CD14-positive monocyte (primary cell): ENCODE results near the gene ABCC2. TPM values are rescaled to one million over a fixed set of nuclear protein-coding genes. Genes with fewer than 3 reads are reported as not detected.

Source experiments
- DNase-seq, 3 donors: peaks; one replicate each; pipeline ENCODE4 v3.0.0-alpha.2; 2011 to 2022
- H2AFZ ChIP-seq: 2 replicates; pipeline ENCODE4 v1.6.0; 2012; ENCODE audit warnings: mild to moderate bottlenecking, low read depth, low read length, inconsistent platforms; ENCODE audit not compliant: insufficient read depth, poor library complexity, severe bottlenecking
- H3K27ac ChIP-seq, 2 donors: 1 replicate in 1 of 2; 2 replicates in 1 of 2; pipeline ENCODE4 v1.5.1; 2012 to 2013; ENCODE audit warnings: low read length in 2 of 2, control low read depth in 1 of 2, inconsistent platforms in 1 of 2, low read depth in 1 of 2, mild to moderate bottlenecking in 1 of 2
- H3K27me3 ChIP-seq, 2 donors: one replicate each; pipeline versions ENCODE4 v1.6.0 to v1.6.1; 2011 to 2013; ENCODE audit warnings: low read length in 2 of 2; ENCODE audit not compliant: control insufficient read depth in 2 of 2, insufficient read depth in 2 of 2
- H3K36me3 ChIP-seq, 2 donors: replicated peaks in 1 of 2; 1 replicate in 1 of 2; 2 replicates in 1 of 2; pipeline versions ENCODE4 v1.5.1 to v1.6.1; 2012 to 2013; ENCODE audit warnings: low read length in 2 of 2, control low read depth in 1 of 2, inconsistent platforms in 1 of 2, mild to moderate bottlenecking in 1 of 2; ENCODE audit not compliant: insufficient read depth in 2 of 2, control insufficient read depth in 1 of 2
- H3K4me1 ChIP-seq, 2 donors: 1 replicate in 1 of 2; 2 replicates in 1 of 2; pipeline versions ENCODE4 v1.5.1 to v1.6.1; 2012 to 2013; ENCODE audit warnings: low read length in 2 of 2, control low read depth in 1 of 2, inconsistent platforms in 1 of 2, mild to moderate bottlenecking in 1 of 2, moderate library complexity in 1 of 2; ENCODE audit not compliant: insufficient read depth in 2 of 2, control insufficient read depth in 1 of 2
- H3K4me2 ChIP-seq: replicated peaks from 2 replicates; pipeline ENCODE3; 2012; ENCODE audit warnings: low read length, moderate library complexity, mild to moderate bottlenecking; ENCODE audit not compliant: poor library complexity, severe bottlenecking; ENCODE audit errors: extremely low read depth
- H3K4me3 ChIP-seq, 3 experiments: fragments of 200-600 bp in 1 of 3; sonication (generic) in 1 of 3; replicated peaks in 1 of 3; 1 replicate in 2 of 3; 2 replicates in 1 of 3; pipeline ENCODE4 v1.5.1; 2011 to 2013; ENCODE audit warnings: low read length in 3 of 3, mild to moderate bottlenecking in 3 of 3, control low read depth in 2 of 3, low read depth in 2 of 3, inconsistent platforms in 1 of 3, moderate library complexity in 1 of 3
- H3K79me2 ChIP-seq: 2 replicates; pipeline ENCODE4 v1.6.0; 2012; ENCODE audit warnings: mild to moderate bottlenecking, control low read depth, inconsistent platforms, low read length, moderate library complexity; ENCODE audit not compliant: insufficient read depth
- H3K9ac ChIP-seq: 2 replicates; pipeline ENCODE4 v1.6.0; 2017; ENCODE audit warnings: low read length, mild to moderate bottlenecking; ENCODE audit not compliant: insufficient read depth, poor library complexity, severe bottlenecking
- H3K9me3 ChIP-seq, 2 donors: replicated peaks in 1 of 2; 1 replicate in 1 of 2; 2 replicates in 1 of 2; pipeline versions ENCODE4 v1.5.1 to v1.6.1; 2012 to 2013; ENCODE audit warnings: low read length in 2 of 2, control low read depth in 1 of 2; ENCODE audit not compliant: control insufficient read depth in 1 of 2, insufficient read depth in 1 of 2
- H4K20me1 ChIP-seq: 2 replicates; pipeline ENCODE4 v1.6.0; 2012; ENCODE audit warnings: mild to moderate bottlenecking, low read length, control low read depth, moderate library complexity; ENCODE audit not compliant: insufficient read depth
- H3K27ac Mint-ChIP-seq, 7 donors: one replicate each; pipeline ENCODE4 v1.8.0; 2020; ENCODE audit warnings: mild to moderate bottlenecking in 7 of 7, mixed read lengths in 7 of 7, moderate library complexity in 6 of 7, inconsistent platforms in 2 of 7
- H3K27me3 Mint-ChIP-seq, 3 donors: one replicate each; pipeline ENCODE4 v1.8.0; 2021 to 2022; ENCODE audit warnings: low read depth in 3 of 3, mild to moderate bottlenecking in 3 of 3, mixed read lengths in 3 of 3, moderate library complexity in 3 of 3, inconsistent platforms in 1 of 3
- H3K36me3 Mint-ChIP-seq, 2 donors: one replicate each; pipeline ENCODE4 v1.8.0; 2020; ENCODE audit warnings: mixed read lengths in 2 of 2, inconsistent platforms in 1 of 2, mild to moderate bottlenecking in 1 of 2
- H3K4me1 Mint-ChIP-seq: one replicate; pipeline ENCODE4 v1.8.0; 2020; ENCODE audit warnings: mild to moderate bottlenecking, mixed read lengths
- H3K4me3 Mint-ChIP-seq, 2 donors: one replicate each; pipeline ENCODE4 v1.8.0; 2020; ENCODE audit warnings: mild to moderate bottlenecking in 2 of 2, mixed read lengths in 2 of 2, moderate library complexity in 1 of 2
- H3K9me3 Mint-ChIP-seq, 7 donors: one replicate each; pipeline ENCODE4 v1.8.0; 2020 to 2022; ENCODE audit warnings: mixed read lengths in 7 of 7, mild to moderate bottlenecking in 6 of 7, moderate library complexity in 6 of 7, inconsistent platforms in 2 of 7
- WGBS: methylation state at CpG from one replicate; pipeline ENCODE4 v1.1.5; 2013; ENCODE audit warnings: missing lambda C conversion rate; ENCODE audit not compliant: insufficient coverage; 5-methylcytosine and 5-hydroxymethylcytosine counted together
- intact Hi-C, 2 donors: fragments of 100-400 bp; cut with micrococcal nuclease; formaldehyde crosslinking; loops; one replicate each; pipeline versions ENCODE4 v1.15.0 to v1.15.1; 2023
- polyA plus RNA-seq, 3 donors: library from polyadenylated mRNA; depleted of rRNA in 1 of 3; unstranded in 2 of 3; stranded (reverse) in 1 of 3; fragments of 300-500 nt in 2 of 3; fragments of >200 nt in 1 of 3; fragmentation: Illumina TruSeq in 2 of 3; gene quantifications; 1 replicate in 2 of 3; 2 replicates in 1 of 3; pipeline ENCODE4 v1.2.3, GENCODE V29; 2012 to 2021
- TF ChIP-seq, protein P1 (sequence below): fragments of 200-600 bp; IDR thresholded peaks from one replicate; pipeline ENCODE4 v1.8.0; 2022; ENCODE audit warnings: antibody characterized with exemption, mild to moderate bottlenecking

The ABCC2 gene
- polyA plus RNA-seq, 3 donors, result 0.09 to 2.7 (median 0.35) TPM

DNA sequence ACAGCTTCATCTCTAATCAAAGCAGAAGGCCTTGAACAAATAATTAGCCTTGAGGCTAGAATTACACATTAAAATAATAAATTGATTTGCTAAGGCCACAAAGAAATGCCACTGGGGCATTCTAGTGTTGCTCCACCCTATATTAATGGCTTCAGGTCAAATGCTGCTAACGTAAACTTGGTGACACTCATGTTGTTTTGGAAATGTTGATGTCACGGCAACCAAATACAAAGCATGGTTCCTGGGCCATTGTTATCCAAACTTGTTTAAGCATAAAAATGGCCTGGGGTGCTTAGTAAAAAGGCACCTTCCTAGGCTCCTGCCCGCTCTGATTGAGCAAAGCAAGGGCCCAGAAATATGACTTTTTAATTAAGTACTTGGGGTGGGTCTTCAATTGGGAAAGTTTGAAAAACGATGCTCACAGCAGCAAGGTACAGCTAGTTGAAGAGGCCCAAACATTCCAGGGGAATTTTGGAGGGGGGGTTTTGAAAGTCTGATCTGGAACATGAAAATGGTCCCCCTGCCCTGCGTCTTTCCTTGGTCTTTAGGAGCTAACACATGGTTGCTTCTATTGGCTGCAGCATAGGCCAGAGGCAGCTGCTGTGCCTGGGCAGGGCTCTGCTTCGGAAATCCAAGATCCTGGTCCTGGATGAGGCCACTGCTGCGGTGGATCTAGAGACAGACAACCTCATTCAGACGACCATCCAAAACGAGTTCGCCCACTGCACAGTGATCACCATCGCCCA is 67.8 kb downstream of the ABCC2 start:
- H3K27ac ChIP-seq, result no peak overlapping the region
- H3K9ac ChIP-seq, result no peak overlapping the region
- H2AFZ ChIP-seq, result no peak overlapping the region
- H3K27ac Mint-ChIP-seq, result peak overlapping the region in 3 of 7 donors; percentile 15 to 77 (median 19)
- TF ChIP-seq, protein P1, sequence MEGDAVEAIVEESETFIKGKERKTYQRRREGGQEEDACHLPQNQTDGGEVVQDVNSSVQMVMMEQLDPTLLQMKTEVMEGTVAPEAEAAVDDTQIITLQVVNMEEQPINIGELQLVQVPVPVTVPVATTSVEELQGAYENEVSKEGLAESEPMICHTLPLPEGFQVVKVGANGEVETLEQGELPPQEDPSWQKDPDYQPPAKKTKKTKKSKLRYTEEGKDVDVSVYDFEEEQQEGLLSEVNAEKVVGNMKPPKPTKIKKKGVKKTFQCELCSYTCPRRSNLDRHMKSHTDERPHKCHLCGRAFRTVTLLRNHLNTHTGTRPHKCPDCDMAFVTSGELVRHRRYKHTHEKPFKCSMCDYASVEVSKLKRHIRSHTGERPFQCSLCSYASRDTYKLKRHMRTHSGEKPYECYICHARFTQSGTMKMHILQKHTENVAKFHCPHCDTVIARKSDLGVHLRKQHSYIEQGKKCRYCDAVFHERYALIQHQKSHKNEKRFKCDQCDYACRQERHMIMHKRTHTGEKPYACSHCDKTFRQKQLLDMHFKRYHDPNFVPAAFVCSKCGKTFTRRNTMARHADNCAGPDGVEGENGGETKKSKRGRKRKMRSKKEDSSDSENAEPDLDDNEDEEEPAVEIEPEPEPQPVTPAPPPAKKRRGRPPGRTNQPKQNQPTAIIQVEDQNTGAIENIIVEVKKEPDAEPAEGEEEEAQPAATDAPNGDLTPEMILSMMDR, result no peak
- no peaks in the 10 kb centered on the region for H3K9me3 ChIP-seq
- H3K4me3 ChIP-seq, result no peak overlapping the region
- 95% methylated on average over 6 of the region's 11 CpGs for WGBS
- no peaks in the 10 kb centered on the region for H3K36me3 ChIP-seq
- H3K27me3 Mint-ChIP-seq, result peaks cover 3 to 6% (median 4%) of the 10 kb centered on the region in 3 donors
- H3K36me3 Mint-ChIP-seq, result no peaks in the 10 kb centered on the region
- H3K9me3 Mint-ChIP-seq, result peaks cover 0 to 2% (median 0%) of the 10 kb centered on the region in 7 donors
- peaks cover 7 to 10% of the 10 kb centered on the region in 2 donors for H3K4me1 ChIP-seq
- H3K4me1 Mint-ChIP-seq, result peaks cover 15% of the 10 kb centered on the region
- H3K4me3 Mint-ChIP-seq, result no peak overlapping the region
- H4K20me1 ChIP-seq, result no peaks in the 10 kb centered on the region
- no peak overlapping the region for H3K4me2 ChIP-seq
- intact Hi-C loops, result no loop called here
- no peaks in the 10 kb centered on the region for H3K79me2 ChIP-seq
- no peak for DNase-seq
- no peaks in the 10 kb centered on the region for H3K27me3 ChIP-seq

DNA sequence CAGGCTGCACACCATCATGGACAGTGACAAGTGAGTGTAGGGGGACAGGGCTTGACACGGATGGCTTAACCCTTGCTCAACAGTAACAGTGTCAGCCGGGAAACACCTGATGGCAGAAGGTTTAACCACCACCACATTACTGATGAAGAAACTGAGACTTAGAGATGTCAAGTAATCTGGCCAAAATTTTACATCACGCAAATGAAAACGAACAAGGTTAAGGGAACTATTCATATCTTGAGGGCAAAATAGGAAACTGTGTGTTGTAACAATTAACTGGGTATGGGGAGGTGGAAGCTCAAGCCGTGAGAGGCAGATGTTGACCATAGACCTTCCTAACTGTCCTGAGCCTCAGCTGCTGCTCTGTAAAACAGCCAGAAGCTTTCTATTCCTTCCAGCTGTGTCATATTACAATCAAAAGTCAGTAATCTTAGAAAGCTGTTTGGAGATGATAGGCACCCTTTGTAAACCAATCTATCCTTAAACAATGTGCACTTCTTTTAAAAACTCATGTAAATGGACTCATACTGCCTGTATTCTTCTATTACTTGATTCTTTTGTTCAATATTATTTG is 68.4 kb downstream of the ABCC2 start:
- Histone ChIP-seq H3K4me1 (peaks cover 5 to 6% of the 10 kb centered on the region in 2 donors), H3K36me3 (no peaks in the 10 kb centered on the region), H3K4me2 (no peak overlapping the region), H2AFZ (no peak overlapping the region), H3K79me2 (no peaks in the 10 kb centered on the region), H3K27ac (no peak overlapping the region), H3K27me3 (no peaks in the 10 kb centered on the region), H3K9ac (no peak overlapping the region), H4K20me1 (no peaks in the 10 kb centered on the region), H3K9me3 (no peaks in the 10 kb centered on the region), H3K4me3 (no peak overlapping the region)
- Mint-ChIP-seq H3K4me3 (no peak overlapping the region), H3K27ac (peak overlapping the region in 2 of 7 donors; percentile 15 to 19), H3K4me1 (peaks cover 11% of the 10 kb centered on the region), H3K9me3 (peaks cover 0 to 2% (median 0%) of the 10 kb centered on the region in 7 donors), H3K36me3 (no peaks in the 10 kb centered on the region), H3K27me3 (peaks cover 3 to 6% (median 4%) of the 10 kb centered on the region in 3 donors)
- WGBS, result no CpG with 5 or more reads among the region's 5 CpGs
- TF ChIP-seq, protein P1, result no peak
- DNase-seq, result no peak
- intact Hi-C loops, result no loop called here
